H1 (cell line): ENCODE measurements around the gene OTOGL.

Experiments used
- JUND ChIP-seq: IDR thresholded peaks from 2 replicates; pipeline ENCODE4 v1.6.1; 2011; ENCODE audit warnings: mild to moderate bottlenecking, improper control_type of control experiment, low read length
- SP4 ChIP-seq: IDR thresholded peaks from 2 replicates; pipeline ENCODE4 v1.6.1; 2012; ENCODE audit warnings: low read length, inconsistent platforms

DNA sequence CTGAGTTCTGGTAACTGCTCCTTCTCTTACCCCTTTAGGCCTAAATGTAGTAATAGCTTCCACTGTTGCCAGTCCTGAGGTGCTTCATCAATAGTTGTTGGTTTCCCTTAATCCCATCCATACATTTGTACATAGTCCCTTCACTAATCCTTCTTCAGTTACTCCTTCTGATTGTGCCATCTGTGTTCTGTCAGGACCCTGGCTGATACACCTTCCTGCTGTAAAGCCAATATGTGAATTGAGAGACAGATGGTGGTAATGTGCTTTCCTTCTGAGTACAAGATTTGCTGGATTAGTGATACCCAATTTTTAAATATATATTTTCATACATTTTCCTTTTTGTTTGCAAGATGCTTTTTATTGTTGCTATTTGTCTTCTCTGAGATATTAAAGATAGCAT is 66.4 kb downstream of the OTOGL start:
- TF ChIP-seq JUND (no peak), SP4 (no peak)
